ENCODE results near the gene NFIC. TPM values are rescaled to one million over a fixed set of nuclear protein-coding genes. Genes with fewer than 3 reads are reported as not detected.

Gene NFIC
- total and polyA plus RNA-seq, 2 donors from 2014 or later, result 20.3 to 173 TPM

- Histone ChIP-seq H3K9ac (ENCODE audit: low read length in 3 of 3) (no peak overlapping the region), H3K27ac (ENCODE audit: low read depth in 2 of 2, low read length in 2 of 2) (no peak overlapping the region), H3K27me3 (ENCODE audit: control insufficient read depth, insufficient read depth, low read length) (no peaks in the 10 kb centered on the region), H3K4me1 (ENCODE audit: control insufficient read depth in 2 of 3, insufficient read depth in 2 of 3, low read depth in 1 of 3, low read length in 3 of 3) (peaks cover 0 to 22% (median 9%) of the 10 kb centered on the region in 3 donors), H3K9me3 (ENCODE audit: control insufficient read depth in 2 of 3, insufficient read depth in 1 of 3, low read length in 3 of 3) (no peaks in the 10 kb centered on the region), H3K4me3 (ENCODE audit: low read length in 3 of 3) (no peak overlapping the region), H3K36me3 (ENCODE audit: control insufficient read depth in 2 of 3, insufficient read depth in 3 of 3, low read length in 3 of 3) (peaks cover 0 to 10% (median 9%) of the 10 kb centered on the region in 3 donors)
- intact Hi-C loops (cut with DNase I), result loop anchor here (10.0 kb wide), 1 partner anchor 153 kb away; no protein-coding TSS in a partner anchor
- FAIRE-seq (no peak), DNase-seq (no peak)
- TF ChIP-seq CTCF (IDR thresholded peaks at IDR 0.05; ENCODE audit: borderline replicate concordance, extremely low read depth, insufficient read depth), result no peak
These were observed 111.1 kb downstream of the NFIC start for GRCh38 chr19:3477506-3477905.

GRCh38 chr19:3477951-3478350 is 111.6 kb downstream of the NFIC start:
- intact Hi-C loops (cut with DNase I), result loop anchor here (10.0 kb wide), 1 partner anchor 153 kb away; no protein-coding TSS in a partner anchor
- H3K36me3 ChIP-seq (ENCODE audit: control insufficient read depth in 2 of 3, insufficient read depth in 3 of 3, low read length in 3 of 3), result peaks cover 0 to 10% (median 9%) of the 10 kb centered on the region in 3 donors
- no peaks in the 10 kb centered on the region for H3K9me3 ChIP-seq (ENCODE audit: control insufficient read depth in 2 of 3, insufficient read depth in 1 of 3, low read length in 3 of 3)
- TF ChIP-seq CTCF (IDR thresholded peaks at IDR 0.05; ENCODE audit: borderline replicate concordance, extremely low read depth, insufficient read depth), result no peak
- H3K27me3 ChIP-seq (ENCODE audit: control insufficient read depth, insufficient read depth, low read length), result no peaks in the 10 kb centered on the region
- no peak for DNase-seq
- peaks cover 0 to 20% (median 9%) of the 10 kb centered on the region in 3 donors for H3K4me1 ChIP-seq (ENCODE audit: control insufficient read depth in 2 of 3, insufficient read depth in 2 of 3, low read depth in 1 of 3, low read length in 3 of 3)
- H3K4me3 ChIP-seq (ENCODE audit: low read length in 3 of 3), result no peak overlapping the region
- no peak overlapping the region for H3K9ac ChIP-seq (ENCODE audit: low read length in 3 of 3)
- no peak for FAIRE-seq
- H3K27ac ChIP-seq (ENCODE audit: low read depth in 2 of 2, low read length in 2 of 2), result no peak overlapping the region

- no peak for DNase-seq
- no peak overlapping the region for H3K9ac ChIP-seq (ENCODE audit: low read length in 3 of 3)
- no peak overlapping the region for H3K4me3 ChIP-seq (ENCODE audit: low read length in 3 of 3)
- H3K36me3 ChIP-seq (ENCODE audit: control insufficient read depth in 2 of 3, insufficient read depth in 3 of 3, low read length in 3 of 3), result peaks cover 0 to 10% (median 9%) of the 10 kb centered on the region in 3 donors
- intact Hi-C loops (cut with DNase I), result loop anchor here (10.0 kb wide), 1 partner anchor 154 kb away; no protein-coding TSS in a partner anchor
- no peak overlapping the region for H3K27ac ChIP-seq (ENCODE audit: low read depth in 2 of 2, low read length in 2 of 2)
- H3K27me3 ChIP-seq (ENCODE audit: control insufficient read depth, insufficient read depth, low read length), result no peaks in the 10 kb centered on the region
- peaks cover 0 to 20% (median 9%) of the 10 kb centered on the region in 3 donors for H3K4me1 ChIP-seq (ENCODE audit: control insufficient read depth in 2 of 3, insufficient read depth in 2 of 3, low read depth in 1 of 3, low read length in 3 of 3)
- TF ChIP-seq CTCF (IDR thresholded peaks at IDR 0.05; ENCODE audit: borderline replicate concordance, extremely low read depth, insufficient read depth), result no peak
- no peak for FAIRE-seq
- H3K9me3 ChIP-seq (ENCODE audit: control insufficient read depth in 2 of 3, insufficient read depth in 1 of 3, low read length in 3 of 3), result no peaks in the 10 kb centered on the region
These were observed 112.2 kb downstream of the NFIC start for GRCh38 chr19:3478409-3479176.

All from kidney (tissue), 14 donors.